ENCODE results near the gene VWA5B1. TPM values are rescaled to one million over a fixed set of nuclear protein-coding genes. Genes with fewer than 3 reads are reported as not detected.

The VWA5B1 gene
- total and polyA plus RNA-seq, 4 donors, result 2.2 to 10.4 (median 5.3) TPM

- Histone ChIP-seq H3K27ac (ENCODE audit: low read depth, low read length) (no peak overlapping the region), H3K36me3 (ENCODE audit: control insufficient read depth, insufficient read depth, low read length) (peaks cover 3% of the 10 kb centered on the region), H3K4me1 (ENCODE audit: control insufficient read depth, insufficient read depth, low read length) (peaks cover 7% of the 10 kb centered on the region), H3K9me3 (ENCODE audit: control insufficient read depth, insufficient read depth, low read length) (no peaks in the 10 kb centered on the region), H3K4me3 (ENCODE audit: low read depth, low read length) (no peak overlapping the region), H3K27me3 (ENCODE audit: control insufficient read depth, insufficient read depth, low read length) (no peaks in the 10 kb centered on the region)
- peak in 2 of 6 donors; percentile 70 to 81 for DNase-seq (ENCODE audit: low read depth in 4 of 6, low spot score in 6 of 6)
- WGBS (ENCODE audit: insufficient coverage), result 51% methylated on average over 2 of the region's 3 CpGs
Measured at GRCh38 chr1:20325844-20326420, 35.3 kb downstream of the VWA5B1 start.

GRCh38 chr1:20327467-20327866 is 36.8 kb downstream of the VWA5B1 start:
- H3K4me1 ChIP-seq (ENCODE audit: control insufficient read depth, insufficient read depth, low read length), result no peaks in the 10 kb centered on the region
- H3K4me3 ChIP-seq (ENCODE audit: low read depth, low read length), result no peak overlapping the region
- H3K36me3 ChIP-seq (ENCODE audit: control insufficient read depth, insufficient read depth, low read length), result peaks cover 3% of the 10 kb centered on the region
- H3K27me3 ChIP-seq (ENCODE audit: control insufficient read depth, insufficient read depth, low read length), result no peaks in the 10 kb centered on the region
- no peak overlapping the region for H3K27ac ChIP-seq (ENCODE audit: low read depth, low read length)
- 70% methylated on average over 4 of the region's 6 CpGs for WGBS (ENCODE audit: insufficient coverage)
- no peaks in the 10 kb centered on the region for H3K9me3 ChIP-seq (ENCODE audit: control insufficient read depth, insufficient read depth, low read length)
- no peak for DNase-seq (ENCODE audit: low read depth in 4 of 6, low spot score in 6 of 6)

DNA sequence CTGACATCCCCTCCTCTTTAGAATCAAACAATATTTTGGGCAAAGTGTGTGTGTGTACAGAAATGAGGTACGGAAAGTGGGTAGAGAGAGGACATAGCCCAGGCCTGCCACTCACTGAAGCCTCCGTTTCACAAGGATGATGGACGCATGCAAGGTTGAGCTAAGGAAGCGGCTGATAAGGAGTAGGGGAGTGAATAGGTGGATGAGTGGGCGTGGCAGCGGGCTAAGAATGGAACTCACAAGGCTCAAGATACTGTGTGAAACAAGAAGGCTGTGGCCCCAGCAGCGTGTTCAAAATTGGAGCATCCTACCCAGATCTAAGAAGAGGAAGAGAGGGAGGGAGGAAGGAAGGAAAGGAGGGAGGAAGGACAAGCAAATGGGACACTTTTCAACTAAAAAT is 37.5 kb downstream of the VWA5B1 start:
- peaks cover 3% of the 10 kb centered on the region for H3K36me3 ChIP-seq (ENCODE audit: control insufficient read depth, insufficient read depth, low read length)
- WGBS (ENCODE audit: insufficient coverage), result 94% methylated on average over 7 of the region's 7 CpGs

GRCh38 chr1:20329793-20330542 is 39.3 kb downstream of the VWA5B1 start:
- H3K9me3 ChIP-seq (ENCODE audit: control insufficient read depth, insufficient read depth, low read length), result no peaks in the 10 kb centered on the region
- H3K36me3 ChIP-seq (ENCODE audit: control insufficient read depth, insufficient read depth, low read length), result peaks cover 3% of the 10 kb centered on the region
- no peaks in the 10 kb centered on the region for H3K27me3 ChIP-seq (ENCODE audit: control insufficient read depth, insufficient read depth, low read length)
- DNase-seq (ENCODE audit: low read depth in 4 of 6, low spot score in 6 of 6), result no peak
- H3K4me3 ChIP-seq (ENCODE audit: low read depth, low read length), result no peak overlapping the region
- WGBS (ENCODE audit: insufficient coverage), result 90% methylated on average over 14 of the region's 14 CpGs
- H3K4me1 ChIP-seq (ENCODE audit: control insufficient read depth, insufficient read depth, low read length), result no peaks in the 10 kb centered on the region
- no peak overlapping the region for H3K27ac ChIP-seq (ENCODE audit: low read depth, low read length)

More for the DNA sequence above, 37.5 kb downstream of the VWA5B1 start:
- Histone ChIP-seq H3K27ac (ENCODE audit: low read depth, low read length) (no peak overlapping the region), H3K27me3 (ENCODE audit: control insufficient read depth, insufficient read depth, low read length) (no peaks in the 10 kb centered on the region), H3K4me3 (ENCODE audit: low read depth, low read length) (no peak overlapping the region), H3K4me1 (ENCODE audit: control insufficient read depth, insufficient read depth, low read length) (no peaks in the 10 kb centered on the region), H3K9me3 (ENCODE audit: control insufficient read depth, insufficient read depth, low read length) (no peaks in the 10 kb centered on the region)
- no peak for DNase-seq (ENCODE audit: low read depth in 4 of 6, low spot score in 6 of 6)

DNA sequence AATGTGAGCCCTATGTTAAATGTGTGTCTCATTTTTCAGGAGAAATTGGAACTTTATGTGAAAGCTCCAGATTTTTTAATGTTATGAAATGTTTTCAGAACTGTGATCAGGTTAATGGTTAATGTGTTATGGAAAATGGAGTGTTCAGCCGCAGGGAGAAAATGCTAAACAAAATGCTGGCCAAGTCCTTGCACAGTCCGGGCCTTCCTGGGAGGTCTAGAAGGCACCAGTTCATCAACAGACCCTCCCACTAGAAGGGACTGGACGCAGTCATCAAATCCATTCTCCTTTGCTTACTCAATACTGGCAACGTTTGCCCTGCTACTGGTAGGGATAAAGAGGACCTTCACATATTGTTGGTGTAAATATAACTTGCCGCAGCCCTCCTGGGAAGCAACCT is 43.4 kb downstream of the VWA5B1 start:
- WGBS (ENCODE audit: insufficient coverage), result 60% methylated on average over 2 of the region's 5 CpGs

DNA sequence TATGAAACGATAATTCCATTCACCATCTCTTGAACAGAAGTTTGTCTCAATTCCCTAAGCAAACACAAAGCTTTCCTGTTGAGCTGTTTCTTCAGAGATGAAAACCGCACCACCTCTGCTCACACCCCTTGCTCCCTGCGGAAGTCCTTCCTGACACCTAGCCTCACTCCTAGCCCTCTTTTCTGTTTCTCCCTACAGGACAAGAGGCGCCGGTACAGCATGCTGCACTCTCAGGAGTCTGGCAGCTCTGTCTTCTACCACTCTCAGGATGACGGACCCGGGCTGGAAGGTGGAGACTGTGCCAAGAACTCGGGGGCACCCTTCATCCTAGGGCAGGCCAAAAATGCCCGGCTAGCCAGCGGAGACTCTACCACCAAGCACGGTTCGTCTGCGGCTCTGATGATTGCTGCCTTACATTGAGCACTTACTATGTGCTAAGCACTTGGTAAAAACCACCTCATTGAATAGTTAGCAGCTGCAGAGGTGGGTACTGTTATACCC is 45.5 kb downstream of the VWA5B1 start:
- WGBS (ENCODE audit: insufficient coverage), result 88% methylated on average over 7 of the region's 13 CpGs
- DNase-seq (ENCODE audit: low read depth in 4 of 6, low spot score in 6 of 6), result peak in 1 of 6 donors; percentile 18
- H3K27ac ChIP-seq (ENCODE audit: low read depth, low read length), result no peak overlapping the region
- peaks cover 11% of the 10 kb centered on the region for H3K4me1 ChIP-seq (ENCODE audit: control insufficient read depth, insufficient read depth, low read length)
- H3K9me3 ChIP-seq (ENCODE audit: control insufficient read depth, insufficient read depth, low read length), result no peaks in the 10 kb centered on the region
- H3K36me3 ChIP-seq (ENCODE audit: control insufficient read depth, insufficient read depth, low read length), result no peaks in the 10 kb centered on the region
- H3K27me3 ChIP-seq (ENCODE audit: control insufficient read depth, insufficient read depth, low read length), result no peaks in the 10 kb centered on the region
- H3K4me3 ChIP-seq (ENCODE audit: low read depth, low read length), result no peak overlapping the region

More for the DNA sequence above, 43.4 kb downstream of the VWA5B1 start:
- DNase-seq (ENCODE audit: low read depth in 4 of 6, low spot score in 6 of 6), result no peak
- H3K4me1 ChIP-seq (ENCODE audit: control insufficient read depth, insufficient read depth, low read length), result peaks cover 3% of the 10 kb centered on the region
- no peaks in the 10 kb centered on the region for H3K9me3 ChIP-seq (ENCODE audit: control insufficient read depth, insufficient read depth, low read length)
- H3K4me3 ChIP-seq (ENCODE audit: low read depth, low read length), result no peak overlapping the region
- H3K36me3 ChIP-seq (ENCODE audit: control insufficient read depth, insufficient read depth, low read length), result peaks cover 3% of the 10 kb centered on the region
- no peaks in the 10 kb centered on the region for H3K27me3 ChIP-seq (ENCODE audit: control insufficient read depth, insufficient read depth, low read length)
- H3K27ac ChIP-seq (ENCODE audit: low read depth, low read length), result no peak overlapping the region

- no peaks in the 10 kb centered on the region for H3K9me3 ChIP-seq (ENCODE audit: control insufficient read depth, insufficient read depth, low read length)
- H3K36me3 ChIP-seq (ENCODE audit: control insufficient read depth, insufficient read depth, low read length), result no peaks in the 10 kb centered on the region
- H3K27ac ChIP-seq (ENCODE audit: low read depth, low read length), result no peak overlapping the region
- no peak for DNase-seq (ENCODE audit: low read depth in 4 of 6, low spot score in 6 of 6)
- peaks cover 16% of the 10 kb centered on the region for H3K4me1 ChIP-seq (ENCODE audit: control insufficient read depth, insufficient read depth, low read length)
- no peak overlapping the region for H3K4me3 ChIP-seq (ENCODE audit: low read depth, low read length)
- H3K27me3 ChIP-seq (ENCODE audit: control insufficient read depth, insufficient read depth, low read length), result peaks cover 3% of the 10 kb centered on the region
- 95% methylated on average over 7 of the region's 7 CpGs for WGBS (ENCODE audit: insufficient coverage)
Measured at GRCh38 chr1:20337581-20337980, 46.9 kb downstream of the VWA5B1 start.

DNA sequence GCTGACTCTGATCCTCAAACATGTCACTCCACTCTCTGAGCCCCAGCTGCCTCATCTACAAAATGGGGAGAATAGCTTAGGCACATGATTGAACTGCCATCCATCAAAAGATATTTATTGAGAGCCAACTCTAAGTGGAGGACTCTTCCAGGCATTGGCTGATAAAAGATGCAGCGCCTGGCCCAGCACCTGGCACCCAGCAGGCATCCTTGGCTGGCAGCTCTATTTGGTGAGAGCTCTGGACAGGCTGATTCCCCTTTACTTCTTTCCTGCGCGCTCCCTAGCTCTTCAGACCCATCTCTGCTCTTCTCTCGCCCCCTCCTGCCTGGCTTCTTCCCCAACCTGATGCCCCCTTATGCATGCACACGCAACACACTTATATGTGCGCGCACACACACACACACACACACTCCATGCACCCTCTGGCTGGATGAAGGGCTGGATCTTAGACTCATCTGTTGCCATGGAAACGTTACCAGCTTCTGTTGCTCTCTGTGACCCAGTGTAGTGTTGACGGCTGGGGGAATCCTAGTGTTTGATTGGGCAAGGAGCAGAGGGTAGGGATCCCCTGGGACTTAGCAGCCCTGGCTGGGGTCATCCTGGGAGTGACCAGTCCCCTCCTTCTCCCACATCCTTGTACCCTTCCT is 49.3 kb downstream of the VWA5B1 start:
- Histone ChIP-seq H3K27me3 (ENCODE audit: control insufficient read depth, insufficient read depth, low read length) (peaks cover 5% of the 10 kb centered on the region), H3K9me3 (ENCODE audit: control insufficient read depth, insufficient read depth, low read length) (no peaks in the 10 kb centered on the region), H3K36me3 (ENCODE audit: control insufficient read depth, insufficient read depth, low read length) (no peaks in the 10 kb centered on the region), H3K27ac (ENCODE audit: low read depth, low read length) (no peak overlapping the region), H3K4me3 (ENCODE audit: low read depth, low read length) (no peak overlapping the region), H3K4me1 (ENCODE audit: control insufficient read depth, insufficient read depth, low read length) (peaks cover 30% of the 10 kb centered on the region)
- 27% methylated on average over 8 of the region's 9 CpGs for WGBS (ENCODE audit: insufficient coverage)
- DNase-seq (ENCODE audit: low read depth in 4 of 6, low spot score in 6 of 6), result peak in 4 of 6 donors; percentile 40 to 95 (median 66)

- no peaks in the 10 kb centered on the region for H3K9me3 ChIP-seq (ENCODE audit: control insufficient read depth, insufficient read depth, low read length)
- peak overlapping the region; percentile 26 for H3K4me3 ChIP-seq (ENCODE audit: low read depth, low read length)
- peaks cover 32% of the 10 kb centered on the region for H3K4me1 ChIP-seq (ENCODE audit: control insufficient read depth, insufficient read depth, low read length)
- peaks cover 3% of the 10 kb centered on the region for H3K36me3 ChIP-seq (ENCODE audit: control insufficient read depth, insufficient read depth, low read length)
- peaks cover 5% of the 10 kb centered on the region for H3K27me3 ChIP-seq (ENCODE audit: control insufficient read depth, insufficient read depth, low read length)
- no peak overlapping the region for H3K27ac ChIP-seq (ENCODE audit: low read depth, low read length)
- WGBS (ENCODE audit: insufficient coverage), result 50% methylated on average over 16 of the region's 17 CpGs
- DNase-seq (ENCODE audit: low read depth in 4 of 6, low spot score in 6 of 6), result peak in 1 of 6 donors; percentile 37
Measured at GRCh38 chr1:20342294-20343148, 51.8 kb downstream of the VWA5B1 start.
